Peyer's patch (tissue), 4 donors: ENCODE data around the gene ZBTB38. TPM values are rescaled to one million over a fixed set of nuclear protein-coding genes. Genes with fewer than 3 reads are reported as not detected.

Source experiments
- DNase-seq, 3 donors: peaks; one replicate each; pipeline ENCODE4 v3.0.0-alpha.2; 2017 to 2019
- H3K27ac ChIP-seq, 4 donors: fragments of 200-600 bp; sonication (generic); one replicate each; pipeline ENCODE4 v1.5.1; 2016 to 2019
- H3K27me3 ChIP-seq, 2 donors: fragments of 200-600 bp; sonication (generic); one replicate each; pipeline ENCODE4 v1.5.1; 2019
- H3K36me3 ChIP-seq, 3 donors: fragments of 200-600 bp; sonication (generic); one replicate each; pipeline ENCODE4 v1.5.1; 2016 to 2019
- H3K4me1 ChIP-seq, 4 donors: fragments of 200-600 bp; sonication (generic); one replicate each; pipeline ENCODE4 v1.5.1; 2016 to 2019
- H3K4me3 ChIP-seq, 4 donors: fragments of 200-600 bp; sonication (generic); 1 replicate in 3 of 4; 2 replicates in 1 of 4; pipeline ENCODE4 v1.5.1; 2016 to 2019; ENCODE audit warnings: mild to moderate bottlenecking in 1 of 4
- H3K9me3 ChIP-seq, 4 donors: fragments of 200-600 bp; sonication (generic); one replicate each; pipeline ENCODE4 v1.5.1; 2016 to 2019; ENCODE audit warnings: mild to moderate bottlenecking in 1 of 4
- CTCF ChIP-seq, 6 experiments: fragments of 450-650 bp in 4 of 6; fragments of 200-600 bp in 2 of 6; sonication (generic) in 1 of 6; IDR thresholded peaks; one replicate each; pipeline ENCODE4 v1.5.1; 2017 to 2019; ENCODE audit warnings: antibody characterized with exemption in 6 of 6, mild to moderate bottlenecking in 3 of 6, moderate library complexity in 1 of 6
- POLR2A ChIP-seq, 2 donors: fragments of 450-650 bp; IDR thresholded peaks; one replicate each; pipeline ENCODE4 v1.5.1; 2017; ENCODE audit warnings: antibody characterized with exemption in 2 of 2, mild to moderate bottlenecking in 2 of 2, moderate library complexity in 2 of 2
- total RNA-seq, 4 donors: library from RNA; depleted of rRNA; stranded (reverse); fragments of >200 nt; gene quantifications; one replicate each; pipeline ENCODE4 v1.1.0, GENCODE V29; 2016

Gene ZBTB38
- total RNA-seq, 4 donors from 2014 or later = 168 to 254 (median 184) TPM

DNA sequence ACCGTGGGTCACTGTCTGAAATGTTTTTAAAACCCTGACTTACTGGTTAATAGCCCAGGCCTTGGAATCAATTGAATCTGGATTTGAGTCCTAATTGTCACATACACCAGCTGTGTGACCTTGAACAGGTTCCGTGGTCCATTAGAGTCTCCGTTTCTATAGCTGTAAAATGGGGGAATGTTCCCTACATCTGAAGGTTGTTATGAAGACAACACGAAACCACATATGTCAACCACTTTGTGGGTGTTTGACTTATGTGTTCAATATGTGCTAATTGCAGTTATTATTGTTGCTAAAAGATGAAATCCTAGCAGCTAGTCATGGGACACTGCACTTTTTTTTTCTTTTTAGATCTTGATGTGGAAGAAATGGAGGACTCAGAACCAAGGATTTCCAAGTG, 35.3 kb downstream of the ZBTB38 start:
- H3K27me3 ChIP-seq = no peaks in the 10 kb centered on the region
- no peak for DNase-seq
- TF ChIP-seq CTCF (IDR thresholded peaks at IDR 0.05) = no peak
- TF ChIP-seq POLR2A (IDR thresholded peaks at IDR 0.05) = no peak
- peaks cover 0 to 34% (median 3%) of the 10 kb centered on the region in 3 donors for H3K36me3 ChIP-seq
- H3K9me3 ChIP-seq = no peaks in the 10 kb centered on the region
- peak overlapping the region; percentile 96 to 98 (median 97) for H3K27ac ChIP-seq
- H3K4me3 ChIP-seq = peak overlapping the region; percentile 74 to 90 (median 85)
- peaks cover 0 to 27% (median 12%) of the 10 kb centered on the region in 4 donors for H3K4me1 ChIP-seq

DNA sequence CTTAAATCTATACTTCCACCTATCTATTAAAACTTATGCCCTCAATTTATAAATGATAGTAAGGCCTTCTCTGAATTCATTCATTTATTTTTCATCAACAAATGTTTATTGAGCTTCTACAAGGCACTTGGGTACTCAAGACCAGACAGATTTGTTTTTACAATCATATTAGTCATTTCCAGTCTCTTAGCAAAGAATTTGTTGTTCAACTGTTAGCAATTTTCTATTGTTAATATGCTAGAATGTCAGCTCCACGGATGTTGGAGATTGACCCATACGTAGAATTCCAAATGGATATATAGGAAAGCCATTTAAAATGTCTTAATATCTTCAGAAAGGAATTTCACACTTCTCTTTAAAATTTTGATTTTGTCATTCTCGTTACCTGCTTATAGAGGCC, 36.7 kb downstream of the ZBTB38 start:
- Histone ChIP-seq H3K36me3 (peaks cover 0 to 34% (median 3%) of the 10 kb centered on the region in 3 donors), H3K27ac (peak overlapping the region in 2 of 4 donors; percentile 85 to 98), H3K4me1 (peaks cover 0 to 37% (median 13%) of the 10 kb centered on the region in 4 donors), H3K27me3 (no peaks in the 10 kb centered on the region), H3K4me3 (no peak overlapping the region), H3K9me3 (no peaks in the 10 kb centered on the region)
- no peak for DNase-seq
- TF ChIP-seq CTCF (IDR thresholded peaks at IDR 0.05) = no peak
- TF ChIP-seq POLR2A (IDR thresholded peaks at IDR 0.05) = no peak

DNA sequence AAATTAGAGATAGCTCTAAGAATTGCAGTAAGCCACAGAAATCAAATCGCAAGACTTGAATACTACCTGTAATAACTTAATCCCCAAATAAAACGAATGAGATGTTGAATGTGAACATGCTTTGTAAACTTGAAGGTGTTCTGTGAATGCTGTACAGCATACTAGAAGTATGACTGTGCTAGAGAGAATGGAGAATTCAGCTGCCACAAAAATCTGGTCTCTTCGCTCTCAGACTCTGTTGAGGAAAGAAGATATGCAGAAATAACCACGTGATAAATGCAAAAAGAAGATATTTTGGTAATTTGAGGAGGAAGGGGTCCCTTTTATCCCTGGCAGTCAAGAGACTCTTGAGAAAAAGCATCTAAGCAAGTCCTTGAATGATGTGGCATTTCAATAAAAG, 37.3 kb downstream of the ZBTB38 start:
- no peak overlapping the region for H3K4me3 ChIP-seq
- H3K36me3 ChIP-seq = peaks cover 0 to 34% (median 3%) of the 10 kb centered on the region in 3 donors
- no peak for DNase-seq
- H3K4me1 ChIP-seq = peaks cover 0 to 37% (median 13%) of the 10 kb centered on the region in 4 donors
- peak overlapping the region in 1 of 4 donors; percentile 85 for H3K27ac ChIP-seq
- H3K27me3 ChIP-seq = no peaks in the 10 kb centered on the region
- no peaks in the 10 kb centered on the region for H3K9me3 ChIP-seq
- TF ChIP-seq CTCF (IDR thresholded peaks at IDR 0.05) = no peak
- no peak for TF ChIP-seq POLR2A (IDR thresholded peaks at IDR 0.05)

- no peak for DNase-seq
- Histone ChIP-seq H3K9me3 (no peaks in the 10 kb centered on the region), H3K27ac (peak overlapping the region in 3 of 4 donors; percentile 35 to 85 (median 47)), H3K27me3 (no peaks in the 10 kb centered on the region), H3K36me3 (peaks cover 0 to 34% (median 3%) of the 10 kb centered on the region in 3 donors), H3K4me1 (peaks cover 0 to 37% (median 10%) of the 10 kb centered on the region in 4 donors), H3K4me3 (no peak overlapping the region)
- no peak for TF ChIP-seq CTCF (IDR thresholded peaks at IDR 0.05)
- no peak for TF ChIP-seq POLR2A (IDR thresholded peaks at IDR 0.05)
Observed at GRCh38 chr3:141406265-141406664, 38.0 kb downstream of the ZBTB38 start.

DNA sequence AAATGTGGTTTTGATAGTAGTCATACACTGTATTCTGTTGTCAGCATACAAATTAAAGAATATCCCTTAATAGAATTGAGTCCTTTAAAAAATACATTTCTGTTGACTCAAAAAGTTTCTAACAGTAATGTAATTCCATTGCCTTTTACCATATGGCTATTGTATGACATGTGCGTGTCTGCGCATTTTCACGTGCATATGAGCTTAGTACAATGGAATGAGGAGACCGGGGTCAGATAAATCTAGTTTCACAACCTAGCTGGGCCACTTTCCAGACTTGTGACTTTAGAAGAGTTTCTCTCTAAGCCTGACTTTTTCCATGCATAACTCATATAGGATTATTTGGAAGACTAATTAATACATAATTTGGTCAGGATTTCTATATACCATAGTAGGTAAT, 38.7 kb downstream of the ZBTB38 start:
- H3K27ac ChIP-seq = peak overlapping the region in 3 of 4 donors; percentile 35 to 85 (median 47)
- peak in 1 of 3 donors; percentile 59 for DNase-seq
- peaks cover 0 to 34% (median 3%) of the 10 kb centered on the region in 3 donors for H3K36me3 ChIP-seq
- no peak overlapping the region for H3K4me3 ChIP-seq
- H3K27me3 ChIP-seq = no peaks in the 10 kb centered on the region
- H3K4me1 ChIP-seq = peaks cover 0 to 34% (median 10%) of the 10 kb centered on the region in 4 donors
- no peak for TF ChIP-seq POLR2A (IDR thresholded peaks at IDR 0.05)
- TF ChIP-seq CTCF (IDR thresholded peaks at IDR 0.05) = no peak
- H3K9me3 ChIP-seq = no peaks in the 10 kb centered on the region
